H1 (cell line): ENCODE results near the gene MRPS26. TPM values are rescaled to one million over a fixed set of nuclear protein-coding genes. Genes with fewer than 3 reads are reported as not detected.

ENCODE experiments used
- CHD7 ChIP-seq: fragments of 300-600 bp; sonication (generic); IDR thresholded peaks from 2 replicates; pipeline ENCODE4 v1.7.1; 2012; ENCODE audit warnings: low read length, moderate library complexity, mild to moderate bottlenecking, inconsistent platforms; ENCODE audit not compliant: insufficient replicate concordance
- GABPA ChIP-seq: IDR thresholded peaks from 2 replicates; pipeline ENCODE4 v1.6.1; 2011; ENCODE audit warnings: mild to moderate bottlenecking, low read length, moderate library complexity, borderline replicate concordance; ENCODE audit not compliant: insufficient read depth
- JUN ChIP-seq: IDR thresholded peaks from 2 replicates; pipeline ENCODE4 v1.6.1; 2011; ENCODE audit warnings: low read depth, mild to moderate bottlenecking, improper control_type of control experiment, low read length
- KDM1A ChIP-seq: fragments of 200-600, 300-600 bp; sonication (generic); IDR thresholded peaks from 2 replicates; pipeline ENCODE4 v1.7.1; 2016; ENCODE audit warnings: mild to moderate bottlenecking, low read length, borderline replicate concordance
- NANOG ChIP-seq: IDR thresholded peaks from 2 replicates; pipeline ENCODE4 v1.6.1; 2011; ENCODE audit warnings: low read length, low read depth, mild to moderate bottlenecking, inconsistent platforms; ENCODE audit not compliant: insufficient read depth, poor library complexity, severe bottlenecking
- NRF1 ChIP-seq: IDR thresholded peaks from 2 replicates; pipeline ENCODE4 v1.6.1; 2011; ENCODE audit warnings: mild to moderate bottlenecking, low read depth, low read length, improper control_type of control experiment
- POLR2A ChIP-seq, 2 experiments: IDR thresholded peaks; 1 replicate in 1 of 2; 2 replicates in 1 of 2; pipeline ENCODE4 v1.6.1; 2011; ENCODE audit warnings: low read depth in 2 of 2, low read length in 2 of 2, mild to moderate bottlenecking in 2 of 2; ENCODE audit errors: control extremely low read depth in 1 of 2
- POLR2AphosphoS5 ChIP-seq: IDR thresholded peaks from 2 replicates; pipeline ENCODE4 v1.6.1; 2011; ENCODE audit warnings: low read depth, low read length
- RFX5 ChIP-seq: IDR thresholded peaks from 2 replicates; pipeline ENCODE4 v1.6.1; 2011; ENCODE audit warnings: low read depth, low read length, improper control_type of control experiment, borderline replicate concordance
- RXRA ChIP-seq: IDR thresholded peaks from 2 replicates; pipeline ENCODE4 v1.6.1; 2011; ENCODE audit warnings: low read depth, mild to moderate bottlenecking, low read length, moderate library complexity; ENCODE audit not compliant: insufficient read depth
- SRF ChIP-seq: IDR thresholded peaks from 2 replicates; pipeline ENCODE4 v1.6.1; 2011; ENCODE audit warnings: mild to moderate bottlenecking, low read depth, low read length, moderate library complexity
- polyA plus RNA-seq, 7 experiments: library from polyadenylated mRNA; depleted of rRNA in 3 of 7; stranded (reverse) in 5 of 7; unstranded in 2 of 7; fragments of >200 nt in 5 of 7; fragments of 200-250 nt in 2 of 7; gene quantifications; 1 replicate in 5 of 7; 2 replicates in 1 of 7; 4 replicates in 1 of 7; pipeline versions ENCODE4 v1.2.1 to v1.2.3, GENCODE V29; 2011 to 2013; ENCODE audit warnings: missing spikeins in 2 of 7, mixed read lengths in 2 of 7
- total RNA-seq: library from RNA; stranded (reverse); fragmentation: NEBNext Ultra II Directional; extraction: Animal tissue kit (Norgen Biotek cat#: 25700); gene quantifications from 2 replicates; pipeline ENCODE4 v1.2.1, GENCODE V29; 2021
- TF ChIP-seq, protein P1 (sequence below): IDR thresholded peaks from 2 replicates; pipeline ENCODE4 v1.6.1; 2012; ENCODE audit warnings: inconsistent platforms

The MRPS26 gene
- total and polyA plus RNA-seq, 2 of the 8 experiments (the other 6 are each of a cell fraction or from before 2014, with no cell fraction given) = 83.6 to 103 TPM

DNA sequence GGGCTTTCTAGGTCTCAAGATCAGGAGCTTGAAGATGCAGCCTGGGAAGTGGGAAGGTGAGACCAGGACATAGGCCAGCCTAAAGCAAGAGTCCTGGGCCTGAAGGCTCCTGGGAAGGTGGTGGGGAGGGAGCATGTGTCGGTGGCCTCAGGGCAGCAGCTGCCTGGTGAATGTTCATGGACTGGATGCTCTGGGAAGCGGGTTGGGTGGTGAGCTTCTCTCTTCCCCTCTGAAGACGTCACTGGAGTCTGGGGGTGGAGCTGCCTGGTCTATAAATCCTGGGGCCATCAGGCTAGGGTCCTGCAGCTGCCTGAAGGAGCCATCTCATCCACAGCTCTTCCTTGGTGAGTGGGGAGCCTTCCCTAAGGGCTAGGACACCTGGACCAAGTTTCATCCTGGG lies 2.5 kb upstream of the MRPS26 start, which contains the start of gene GNRH2 (continued):
- TF ChIP-seq CHD7 = no peak
- TF ChIP-seq NANOG = no peak
- no peak for TF ChIP-seq POLR2A (IDR thresholded peaks at IDR 0.05; ENCODE audit: control extremely low read depth in 1 of 2, low read depth in 2 of 2, low read length in 2 of 2)
- no peak for TF ChIP-seq NRF1
- no peak for TF ChIP-seq KDM1A
- TF ChIP-seq, protein P1, sequence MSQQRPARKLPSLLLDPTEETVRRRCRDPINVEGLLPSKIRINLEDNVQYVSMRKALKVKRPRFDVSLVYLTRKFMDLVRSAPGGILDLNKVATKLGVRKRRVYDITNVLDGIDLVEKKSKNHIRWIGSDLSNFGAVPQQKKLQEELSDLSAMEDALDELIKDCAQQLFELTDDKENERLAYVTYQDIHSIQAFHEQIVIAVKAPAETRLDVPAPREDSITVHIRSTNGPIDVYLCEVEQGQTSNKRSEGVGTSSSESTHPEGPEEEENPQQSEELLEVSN = no peak
- no peak for TF ChIP-seq SRF
- TF ChIP-seq POLR2AphosphoS5 = no peak
- no peak for TF ChIP-seq JUN
- TF ChIP-seq RFX5 = no peak
- no peak for TF ChIP-seq RXRA
- TF ChIP-seq GABPA = no peak
